Fibroblast of skin of right biceps (primary cell): ENCODE data around the gene ESYT2.

Experiments
- DNase-seq: peaks from one replicate; pipeline ENCODE4 v3.0.0-alpha.2; 2013

ESYT2 gene

GRCh38 chr7:158802535-158803366 is 26.6 kb downstream of the ESYT2 start:
- DNase-seq: peak; percentile 67

- no peak for DNase-seq
These were observed 30.6 kb downstream of the ESYT2 start for GRCh38 chr7:158798741-158799140.

GRCh38 chr7:158796667-158797066 is 32.6 kb downstream of the ESYT2 start:
- DNase-seq: no peak

GRCh38 chr7:158795272-158795671 is 34.0 kb downstream of the ESYT2 start:
- no peak for DNase-seq

GRCh38 chr7:158791107-158791506 is 38.2 kb downstream of the ESYT2 start:
- DNase-seq: no peak

- no peak for DNase-seq
These were observed 39.5 kb downstream of the ESYT2 start for GRCh38 chr7:158789842-158790241.

- no peak for DNase-seq
These were observed 42.4 kb downstream of the ESYT2 start for GRCh38 chr7:158786898-158787297.

- no peak for DNase-seq
These were observed 45.0 kb downstream of the ESYT2 start for GRCh38 chr7:158784270-158784669.

GRCh38 chr7:158783595-158783994 is 45.7 kb downstream of the ESYT2 start:
- DNase-seq: no peak

GRCh38 chr7:158782761-158783401 is 46.4 kb downstream of the ESYT2 start:
- peak; percentile 39 for DNase-seq

- DNase-seq: no peak
These were observed 47.2 kb downstream of the ESYT2 start for GRCh38 chr7:158781974-158782664.

GRCh38 chr7:158781217-158781973 is 47.9 kb downstream of the ESYT2 start:
- DNase-seq: no peak

- no peak for DNase-seq
These were observed 50.0 kb downstream of the ESYT2 start for GRCh38 chr7:158779061-158780000.

- DNase-seq: peak; percentile 57
These were observed 50.8 kb downstream of the ESYT2 start for GRCh38 chr7:158778471-158778870.

GRCh38 chr7:158777793-158778192 is 51.5 kb downstream of the ESYT2 start:
- no peak for DNase-seq

GRCh38 chr7:158776474-158776873 is 52.8 kb downstream of the ESYT2 start:
- no peak for DNase-seq

GRCh38 chr7:158774952-158775351 is 54.4 kb downstream of the ESYT2 start:
- DNase-seq: peak; percentile 36

GRCh38 chr7:158772916-158773315 is 56.4 kb downstream of the ESYT2 start:
- no peak for DNase-seq

GRCh38 chr7:158771213-158771834 is 58.0 kb downstream of the ESYT2 start:
- no peak for DNase-seq

GRCh38 chr7:158767707-158768106 is 61.6 kb downstream of the ESYT2 start:
- no peak for DNase-seq

- DNase-seq: no peak
These were observed 62.6 kb downstream of the ESYT2 start for GRCh38 chr7:158766570-158767281.
